Activated T-cell treated with anti-CD3 and anti-CD28 coated beads, Interleukin-2, amount 50 U/mL, for 72 hours (primary cell): Measurements from ENCODE around the gene ADAM30. TPM values are rescaled to one million over a fixed set of nuclear protein-coding genes. Genes with fewer than 3 reads are reported as not detected.

Source experiments
- ATAC-seq, 2 donors: fragments of 150-1000 bp; cut with Tn5 transposase; replicated peaks in 1 of 2; 2 replicates each; pipeline ENCODE4 v1.10.0; 2021; ENCODE audit warnings: moderate library complexity in 2 of 2, mild to moderate bottlenecking in 1 of 2
- DNase-seq, 2 donors: peaks; one replicate each; pipeline ENCODE4 v3.0.0; 2021 to 2022; ENCODE audit warnings: mixed read lengths in 1 of 2
- H3K27ac Mint-ChIP-seq: one replicate; pipeline ENCODE4 v1.8.0; 2022; ENCODE audit warnings: mild to moderate bottlenecking, moderate library complexity, mixed read lengths
- H3K27me3 Mint-ChIP-seq: one replicate; pipeline ENCODE4 v1.8.0; 2022; ENCODE audit warnings: low read depth, mixed read lengths
- H3K36me3 Mint-ChIP-seq, 2 donors: one replicate each; pipeline ENCODE4 v1.8.0; 2022; ENCODE audit warnings: mixed read lengths in 2 of 2, mild to moderate bottlenecking in 1 of 2; ENCODE audit not compliant: insufficient read depth in 2 of 2
- H3K4me1 Mint-ChIP-seq: one replicate; pipeline ENCODE4 v1.8.0; 2022; ENCODE audit warnings: low read depth, mixed read lengths
- H3K4me3 Mint-ChIP-seq, 2 donors: one replicate each; pipeline ENCODE4 v1.8.0; 2022; ENCODE audit warnings: mild to moderate bottlenecking in 2 of 2, mixed read lengths in 2 of 2, moderate library complexity in 2 of 2
- H3K9me3 Mint-ChIP-seq, 2 donors: one replicate each; pipeline ENCODE4 v1.8.0; 2022; ENCODE audit warnings: mixed read lengths in 2 of 2
- total RNA-seq, 2 donors: library from RNA; stranded (reverse); gene quantifications; one replicate each; pipeline ENCODE4 v1.2.3, GENCODE V29; 2022

The ADAM30 gene
- total RNA-seq, 2 donors from 2014 or later = not detected

GRCh38 chr1:119879510-119880434 lies 16.5 kb downstream of the ADAM30 start:
- Mint-ChIP-seq H3K4me3 (no peak overlapping the region), H3K36me3 (no peaks in the 10 kb centered on the region), H3K4me1 (no peaks in the 10 kb centered on the region), H3K27ac (no peak overlapping the region), H3K27me3 (peaks cover 25% of the 10 kb centered on the region), H3K9me3 (no peaks in the 10 kb centered on the region)
- DNase-seq (no peak), ATAC-seq (no peak)

- no peak for DNase-seq
- peaks cover 25% of the 10 kb centered on the region for H3K27me3 Mint-ChIP-seq
- H3K4me3 Mint-ChIP-seq = no peak overlapping the region
- no peak overlapping the region for H3K27ac Mint-ChIP-seq
- no peaks in the 10 kb centered on the region for H3K4me1 Mint-ChIP-seq
- H3K9me3 Mint-ChIP-seq = no peaks in the 10 kb centered on the region
- ATAC-seq = no peak
- H3K36me3 Mint-ChIP-seq = no peaks in the 10 kb centered on the region
Observed at GRCh38 chr1:119878171-119878570, 18.1 kb downstream of the ADAM30 start.

- no peak for ATAC-seq
- Mint-ChIP-seq H3K4me1 (peaks cover 4% of the 10 kb centered on the region), H3K9me3 (no peaks in the 10 kb centered on the region), H3K36me3 (no peaks in the 10 kb centered on the region), H3K27ac (no peak overlapping the region), H3K27me3 (peaks cover 19% of the 10 kb centered on the region), H3K4me3 (no peak overlapping the region)
- no peak for DNase-seq
Observed at GRCh38 chr1:119874186-119874585, 22.1 kb downstream of the ADAM30 start.

GRCh38 chr1:119873135-119874015 lies 22.9 kb downstream of the ADAM30 start:
- H3K9me3 Mint-ChIP-seq = no peaks in the 10 kb centered on the region
- no peak overlapping the region for H3K4me3 Mint-ChIP-seq
- DNase-seq = no peak
- peaks cover 13% of the 10 kb centered on the region for H3K27me3 Mint-ChIP-seq
- peak; percentile 27 to 50 for ATAC-seq
- no peaks in the 10 kb centered on the region for H3K36me3 Mint-ChIP-seq
- no peak overlapping the region for H3K27ac Mint-ChIP-seq
- peaks cover 4% of the 10 kb centered on the region for H3K4me1 Mint-ChIP-seq

GRCh38 chr1:119871881-119872280 lies 24.4 kb downstream of the ADAM30 start:
- ATAC-seq = no peak
- Mint-ChIP-seq H3K9me3 (no peaks in the 10 kb centered on the region), H3K4me3 (no peak overlapping the region), H3K27me3 (peaks cover 9% of the 10 kb centered on the region), H3K4me1 (peaks cover 4% of the 10 kb centered on the region), H3K36me3 (no peaks in the 10 kb centered on the region), H3K27ac (peak overlapping the region; percentile 19)
- DNase-seq = no peak

GRCh38 chr1:119870917-119871596 lies 25.3 kb downstream of the ADAM30 start:
- peak; percentile 79 to 80 for DNase-seq
- no peak overlapping the region for H3K27ac Mint-ChIP-seq
- peak; percentile 46 to 58 for ATAC-seq
- H3K36me3 Mint-ChIP-seq = no peaks in the 10 kb centered on the region
- H3K9me3 Mint-ChIP-seq = no peaks in the 10 kb centered on the region
- peak overlapping the region in 1 of 2 donors; percentile 38 for H3K4me3 Mint-ChIP-seq
- H3K27me3 Mint-ChIP-seq = peaks cover 16% of the 10 kb centered on the region
- H3K4me1 Mint-ChIP-seq = peaks cover 4% of the 10 kb centered on the region

- Mint-ChIP-seq H3K4me3 (no peak overlapping the region), H3K36me3 (no peaks in the 10 kb centered on the region), H3K4me1 (peaks cover 4% of the 10 kb centered on the region), H3K27me3 (peaks cover 23% of the 10 kb centered on the region), H3K9me3 (no peaks in the 10 kb centered on the region), H3K27ac (no peak overlapping the region)
- DNase-seq = no peak
- ATAC-seq = no peak
Observed at GRCh38 chr1:119869995-119870394, 26.3 kb downstream of the ADAM30 start.

- no peak overlapping the region for H3K27ac Mint-ChIP-seq
- H3K27me3 Mint-ChIP-seq = peaks cover 23% of the 10 kb centered on the region
- ATAC-seq (no peak), DNase-seq (no peak)
- H3K4me3 Mint-ChIP-seq = no peak overlapping the region
- peaks cover 4% of the 10 kb centered on the region for H3K4me1 Mint-ChIP-seq
- no peaks in the 10 kb centered on the region for H3K9me3 Mint-ChIP-seq
- no peaks in the 10 kb centered on the region for H3K36me3 Mint-ChIP-seq
Observed at GRCh38 chr1:119868176-119868575, 28.1 kb downstream of the ADAM30 start.

- ATAC-seq (no peak), DNase-seq (no peak)
- Mint-ChIP-seq H3K4me3 (no peak overlapping the region), H3K36me3 (no peaks in the 10 kb centered on the region), H3K9me3 (no peaks in the 10 kb centered on the region), H3K27me3 (peaks cover 18% of the 10 kb centered on the region), H3K4me1 (peaks cover 4% of the 10 kb centered on the region), H3K27ac (no peak overlapping the region)
Observed at GRCh38 chr1:119866451-119866850, 29.9 kb downstream of the ADAM30 start.

- ATAC-seq (no peak), DNase-seq (no peak)
- no peak overlapping the region for H3K4me3 Mint-ChIP-seq
- H3K9me3 Mint-ChIP-seq = no peaks in the 10 kb centered on the region
- no peaks in the 10 kb centered on the region for H3K4me1 Mint-ChIP-seq
- no peak overlapping the region for H3K27ac Mint-ChIP-seq
- H3K36me3 Mint-ChIP-seq = no peaks in the 10 kb centered on the region
- H3K27me3 Mint-ChIP-seq = peaks cover 18% of the 10 kb centered on the region
Observed at GRCh38 chr1:119865627-119866026, 30.7 kb downstream of the ADAM30 start.

- no peak for ATAC-seq
- peaks cover 13% of the 10 kb centered on the region for H3K4me1 Mint-ChIP-seq
- no peaks in the 10 kb centered on the region for H3K9me3 Mint-ChIP-seq
- H3K27ac Mint-ChIP-seq = no peak overlapping the region
- H3K27me3 Mint-ChIP-seq = peaks cover 24% of the 10 kb centered on the region
- no peak overlapping the region for H3K4me3 Mint-ChIP-seq
- no peaks in the 10 kb centered on the region for H3K36me3 Mint-ChIP-seq
- DNase-seq = no peak
Observed at GRCh38 chr1:119862276-119862675, 34.0 kb downstream of the ADAM30 start.

GRCh38 chr1:119861547-119861946 lies 34.8 kb downstream of the ADAM30 start:
- H3K27ac Mint-ChIP-seq = no peak overlapping the region
- ATAC-seq (no peak), DNase-seq (no peak)
- H3K4me1 Mint-ChIP-seq = peaks cover 13% of the 10 kb centered on the region
- H3K27me3 Mint-ChIP-seq = peaks cover 22% of the 10 kb centered on the region
- no peaks in the 10 kb centered on the region for H3K9me3 Mint-ChIP-seq
- no peak overlapping the region for H3K4me3 Mint-ChIP-seq
- H3K36me3 Mint-ChIP-seq = no peaks in the 10 kb centered on the region

- no peak overlapping the region for H3K4me3 Mint-ChIP-seq
- no peaks in the 10 kb centered on the region for H3K36me3 Mint-ChIP-seq
- ATAC-seq (peak; percentile 59 to 66), DNase-seq (peak in 1 of 2 donors; percentile 3)
- H3K27me3 Mint-ChIP-seq = peaks cover 10% of the 10 kb centered on the region
- H3K9me3 Mint-ChIP-seq = no peaks in the 10 kb centered on the region
- H3K27ac Mint-ChIP-seq = no peak overlapping the region
- H3K4me1 Mint-ChIP-seq = peaks cover 13% of the 10 kb centered on the region
Observed at GRCh38 chr1:119859647-119860046, 36.7 kb downstream of the ADAM30 start.
